ENCODE data around the gene POMT1. TPM values are rescaled to one million over a fixed set of nuclear protein-coding genes. Genes with fewer than 3 reads are reported as not detected.

POMT1 gene
- polyA plus RNA-seq, 1 of the 3 experiments (the other 2 are of a cell fraction): 44.5 TPM

DNA sequence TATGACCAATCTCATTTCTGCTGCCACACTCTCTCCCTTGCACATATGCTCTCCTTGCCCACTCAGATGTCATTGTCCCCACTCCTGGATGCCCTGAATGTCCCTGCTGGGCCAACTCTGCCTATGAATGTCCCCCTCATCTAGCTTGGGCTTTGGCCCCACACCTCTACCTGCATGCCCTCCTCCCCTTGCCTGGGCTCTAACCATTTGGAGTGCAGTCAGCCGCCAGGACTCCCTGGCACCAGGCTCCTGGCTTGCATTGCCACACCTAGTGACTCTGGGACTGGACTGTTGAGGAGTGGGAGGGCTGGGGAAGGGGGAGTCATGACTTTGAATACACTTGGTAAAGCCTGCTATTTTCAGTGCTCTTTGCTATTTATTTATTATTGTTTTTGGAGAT is 41.6 kb upstream of the POMT1 start:
- Histone ChIP-seq H3K27me3 (ENCODE audit: insufficient read depth) (no peaks in the 10 kb centered on the region), H3K9me2 (no peaks in the 10 kb centered on the region), H3K4me2 (no peak overlapping the region), H3K79me2 (ENCODE audit: insufficient read depth) (peaks cover 90% of the 10 kb centered on the region), H3F3A (replicated peaks; ENCODE audit: insufficient read depth) (peaks cover 11% of the 10 kb centered on the region), H3K9ac (no peak overlapping the region), H4K20me1 (ENCODE audit: insufficient read depth) (peaks cover 18% of the 10 kb centered on the region), H3K4me1 (ENCODE audit: control insufficient read depth in 1 of 2, insufficient read depth in 2 of 2, low read depth in 1 of 2, low read length in 1 of 2) (no peaks in the 10 kb centered on the region), H3K36me3 (replicated peaks in 1 of 2; ENCODE audit: control insufficient read depth in 1 of 2, insufficient read depth in 2 of 2, low read length in 1 of 2) (peaks cover 71 to 72% of the 10 kb centered on the region in 2 experiments), H3K4me3 (ENCODE audit: low read depth in 2 of 2, low read length in 1 of 2) (no peak overlapping the region), H3K9me3 (no peaks in the 10 kb centered on the region), H3K27ac (ENCODE audit: low read depth in 2 of 2, low read length in 1 of 2) (no peak overlapping the region), H2AFZ (ENCODE audit: low read depth) (no peak overlapping the region)
- no peak for DNase-seq
- ChIA-PET CTCF (interaction anchor here (1.0 kb wide), 1 partner anchor 112 kb away, joined by 3 read pairs; no protein-coding TSS in a partner anchor), POLR2A (no interaction called here)
- TF ChIP-seq, protein P1, sequence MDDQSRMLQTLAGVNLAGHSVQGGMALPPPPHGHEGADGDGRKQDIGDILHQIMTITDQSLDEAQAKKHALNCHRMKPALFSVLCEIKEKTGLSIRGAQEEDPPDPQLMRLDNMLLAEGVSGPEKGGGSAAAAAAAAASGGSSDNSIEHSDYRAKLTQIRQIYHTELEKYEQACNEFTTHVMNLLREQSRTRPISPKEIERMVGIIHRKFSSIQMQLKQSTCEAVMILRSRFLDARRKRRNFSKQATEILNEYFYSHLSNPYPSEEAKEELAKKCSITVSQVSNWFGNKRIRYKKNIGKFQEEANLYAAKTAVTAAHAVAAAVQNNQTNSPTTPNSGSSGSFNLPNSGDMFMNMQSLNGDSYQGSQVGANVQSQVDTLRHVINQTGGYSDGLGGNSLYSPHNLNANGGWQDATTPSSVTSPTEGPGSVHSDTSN (IDR thresholded peaks at IDR 0.05): no peak
- TF ChIP-seq CTCF (IDR thresholded peaks at IDR 0.05): no peak
- no peak for TF ChIP-seq USF1 (IDR thresholded peaks at IDR 0.05; ENCODE audit: borderline replicate concordance, low read depth)
- no peak for TF ChIP-seq GABPA (IDR thresholded peaks at IDR 0.05; ENCODE audit: low read depth)
- TF ChIP-seq TCF12 (IDR thresholded peaks at IDR 0.05): no peak
- no peak for TF ChIP-seq SMC3 (IDR thresholded peaks at IDR 0.05; ENCODE audit: low read depth, low read length)
- no peak for TF ChIP-seq YY1 (IDR thresholded peaks at IDR 0.05; ENCODE audit: low read depth)
- TF ChIP-seq POLR2AphosphoS5 (IDR thresholded peaks at IDR 0.05; ENCODE audit: low read depth, low read length): no peak
- no peak for TF ChIP-seq MXI1 (IDR thresholded peaks at IDR 0.05; ENCODE audit: low read depth, low read length)
- no peak for TF ChIP-seq ZBTB33 (IDR thresholded peaks at IDR 0.05; ENCODE audit: borderline replicate concordance, low read depth)
- TF ChIP-seq, protein P2, sequence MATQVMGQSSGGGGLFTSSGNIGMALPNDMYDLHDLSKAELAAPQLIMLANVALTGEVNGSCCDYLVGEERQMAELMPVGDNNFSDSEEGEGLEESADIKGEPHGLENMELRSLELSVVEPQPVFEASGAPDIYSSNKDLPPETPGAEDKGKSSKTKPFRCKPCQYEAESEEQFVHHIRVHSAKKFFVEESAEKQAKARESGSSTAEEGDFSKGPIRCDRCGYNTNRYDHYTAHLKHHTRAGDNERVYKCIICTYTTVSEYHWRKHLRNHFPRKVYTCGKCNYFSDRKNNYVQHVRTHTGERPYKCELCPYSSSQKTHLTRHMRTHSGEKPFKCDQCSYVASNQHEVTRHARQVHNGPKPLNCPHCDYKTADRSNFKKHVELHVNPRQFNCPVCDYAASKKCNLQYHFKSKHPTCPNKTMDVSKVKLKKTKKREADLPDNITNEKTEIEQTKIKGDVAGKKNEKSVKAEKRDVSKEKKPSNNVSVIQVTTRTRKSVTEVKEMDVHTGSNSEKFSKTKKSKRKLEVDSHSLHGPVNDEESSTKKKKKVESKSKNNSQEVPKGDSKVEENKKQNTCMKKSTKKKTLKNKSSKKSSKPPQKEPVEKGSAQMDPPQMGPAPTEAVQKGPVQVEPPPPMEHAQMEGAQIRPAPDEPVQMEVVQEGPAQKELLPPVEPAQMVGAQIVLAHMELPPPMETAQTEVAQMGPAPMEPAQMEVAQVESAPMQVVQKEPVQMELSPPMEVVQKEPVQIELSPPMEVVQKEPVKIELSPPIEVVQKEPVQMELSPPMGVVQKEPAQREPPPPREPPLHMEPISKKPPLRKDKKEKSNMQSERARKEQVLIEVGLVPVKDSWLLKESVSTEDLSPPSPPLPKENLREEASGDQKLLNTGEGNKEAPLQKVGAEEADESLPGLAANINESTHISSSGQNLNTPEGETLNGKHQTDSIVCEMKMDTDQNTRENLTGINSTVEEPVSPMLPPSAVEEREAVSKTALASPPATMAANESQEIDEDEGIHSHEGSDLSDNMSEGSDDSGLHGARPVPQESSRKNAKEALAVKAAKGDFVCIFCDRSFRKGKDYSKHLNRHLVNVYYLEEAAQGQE (IDR thresholded peaks at IDR 0.05; ENCODE audit: low read depth, low read length): no peak
- no peak for TF ChIP-seq TEAD4 (IDR thresholded peaks at IDR 0.05; ENCODE audit: borderline replicate concordance, insufficient read depth)
- TF ChIP-seq JUND (IDR thresholded peaks at IDR 0.05): no peak
- TF ChIP-seq TAF1 (IDR thresholded peaks at IDR 0.05; ENCODE audit: borderline replicate concordance, low read depth, low read length): no peak
- TF ChIP-seq FOXM1 (IDR thresholded peaks at IDR 0.05; ENCODE audit: low read depth): no peak
- no peak for TF ChIP-seq EZH2phosphoT487 (IDR thresholded peaks at IDR 0.05; ENCODE audit: borderline replicate concordance, low read depth)
- no peak for TF ChIP-seq IRF3 (IDR thresholded peaks at IDR 0.05; ENCODE audit: low read depth, low read length)
- 100% methylated on average over 1 of the region's 1 CpG for WGBS (ENCODE audit: low lambda C conversion rate)
